H1 (cell line): ENCODE data around the gene SLC26A6. TPM values are rescaled to one million over a fixed set of nuclear protein-coding genes. Genes with fewer than 3 reads are reported as not detected.

Experiments used
- CTCF ChIA-PET: fragments of 300-600 bp; sonication (Branson Sonifier 250); formaldehyde crosslinking; loops from one replicate; lab custom pipeline; 2021; ENCODE audit not compliant: partially characterized antibody; lab: Charles Lee
- POLR2A ChIA-PET: fragments of 300-600 bp; sonication (Branson Sonifier 250); formaldehyde crosslinking; loops from one replicate; lab custom pipeline; 2021; ENCODE audit warnings: inconsistent platforms; ENCODE audit not compliant: partially characterized antibody; lab: Charles Lee
- DNase-seq, 2 experiments: peaks; one replicate each; pipeline versions ENCODE4 v3.0.0 to v3.0.0-alpha.2; 2010 to 2022; ENCODE audit warnings: low spot score in 2 of 2, low read depth in 1 of 2, mixed read lengths in 1 of 2
- FAIRE-seq: peaks from 2 replicates; lab custom pipeline; 2011; peaks lifted over from hg19 to GRCh38; lab: Jason Lieb, UNC
- H2AFZ ChIP-seq: 2 replicates; pipeline ENCODE4 v1.8.1; 2012; ENCODE audit warnings: low read length, inconsistent platforms
- H2AK5ac ChIP-seq: 2 replicates; pipeline ENCODE4 v1.6.1; 2013; ENCODE audit warnings: low read depth, low read length
- H2BK120ac ChIP-seq: replicated peaks from 2 replicates; pipeline ENCODE3; 2013; ENCODE audit warnings: low read depth, low read length, inconsistent platforms
- H2BK12ac ChIP-seq: 2 replicates; pipeline ENCODE4 v1.6.1; 2013; ENCODE audit warnings: low read depth, low read length
- H2BK15ac ChIP-seq: 2 replicates; pipeline ENCODE4 v1.6.1; 2013; ENCODE audit warnings: low read length
- H2BK20ac ChIP-seq: 2 replicates; pipeline ENCODE4 v1.6.1; 2013; ENCODE audit warnings: low read length
- H2BK5ac ChIP-seq: 2 replicates; pipeline ENCODE4 v1.6.1; 2013; ENCODE audit warnings: low read depth, low read length
- H3K14ac ChIP-seq: 2 replicates; pipeline ENCODE4 v1.6.1; 2013; ENCODE audit warnings: inconsistent platforms; ENCODE audit not compliant: insufficient read length
- H3K18ac ChIP-seq: 2 replicates; pipeline ENCODE4 v1.6.1; 2013; ENCODE audit warnings: low read length; ENCODE audit errors: extremely low read depth
- H3K23ac ChIP-seq: 2 replicates; pipeline ENCODE4 v1.6.1; 2013; ENCODE audit warnings: inconsistent platforms; ENCODE audit not compliant: insufficient read length
- H3K23me2 ChIP-seq: 2 replicates; pipeline ENCODE4 v1.6.1; 2013; ENCODE audit warnings: low read depth, low read length
- H3K27ac ChIP-seq: 2 replicates; pipeline ENCODE4 v1.6.1; 2011; ENCODE audit warnings: low read depth, low read length, inconsistent platforms
- H3K27me3 ChIP-seq, 4 experiments: replicated peaks in 1 of 4; 1 replicate in 1 of 4; 2 replicates in 3 of 4; pipeline versions ENCODE4 v1.6.1 to v1.8.1; 2011 to 2013; ENCODE audit warnings: low read length in 3 of 4, mild to moderate bottlenecking in 3 of 4, inconsistent platforms in 2 of 4, mixed read lengths in 2 of 4, moderate library complexity in 1 of 4; ENCODE audit not compliant: control insufficient read depth in 3 of 4, insufficient read depth in 3 of 4; ENCODE audit errors: extremely low read depth in 1 of 4
- H3K36me3 ChIP-seq, 4 experiments: 2 replicates each; pipeline versions ENCODE4 v1.6.1 to v1.8.1; 2011 to 2013; ENCODE audit warnings: mild to moderate bottlenecking in 4 of 4, low read length in 3 of 4, moderate library complexity in 2 of 4, control low read depth in 1 of 4, inconsistent platforms in 1 of 4; ENCODE audit not compliant: insufficient read depth in 4 of 4, control insufficient read depth in 2 of 4
- H3K4ac ChIP-seq: replicated peaks from 2 replicates; pipeline ENCODE3; 2013; ENCODE audit warnings: low read length, low read depth, mixed read lengths, inconsistent platforms; ENCODE audit not compliant: insufficient read length
- H3K4me1 ChIP-seq, 4 experiments: replicated peaks in 1 of 4; 1 replicate in 1 of 4; 2 replicates in 3 of 4; pipeline versions ENCODE4 v1.6.1 to v1.8.1; 2011 to 2013; ENCODE audit warnings: low read length in 3 of 4, inconsistent platforms in 2 of 4, mixed read lengths in 1 of 4; ENCODE audit not compliant: insufficient read depth in 4 of 4, control insufficient read depth in 3 of 4
- H3K4me2 ChIP-seq, 2 experiments: 2 replicates each; pipeline versions ENCODE4 v1.6.1 to v1.8.1; 2011 to 2013; ENCODE audit warnings: low read depth in 2 of 2, low read length in 2 of 2, control low read depth in 1 of 2, inconsistent platforms in 1 of 2, mild to moderate bottlenecking in 1 of 2; ENCODE audit not compliant: insufficient read depth in 1 of 2
- H3K4me3 ChIP-seq, 4 experiments: fragments of 200-600, 300-600 bp in 1 of 4; sonication (generic), shearing (Covaris generic), sonication (Bioruptor Twin) in 1 of 4; 2 replicates each; pipeline versions ENCODE4 v1.5.1 to v1.8.1; 2011 to 2016; ENCODE audit warnings: low read length in 4 of 4, low read depth in 3 of 4, control low read depth in 2 of 4, inconsistent platforms in 2 of 4, mild to moderate bottlenecking in 2 of 4, mixed read lengths in 1 of 4, moderate library complexity in 1 of 4; ENCODE audit not compliant: insufficient read depth in 2 of 4; ENCODE audit errors: extremely low read depth in 1 of 4
- H3K56ac ChIP-seq: replicated peaks from 2 replicates; pipeline ENCODE3; 2013; ENCODE audit warnings: low read depth, mild to moderate bottlenecking, mixed read lengths, low read length, inconsistent platforms; ENCODE audit not compliant: insufficient read length
- H3K79me1 ChIP-seq: 2 replicates; pipeline ENCODE4 v1.6.1; 2013; ENCODE audit warnings: low read depth, low read length, control low read depth
- H3K79me2 ChIP-seq, 2 experiments: 2 replicates each; pipeline versions ENCODE4 v1.6.1 to v1.8.1; 2012 to 2013; ENCODE audit warnings: low read length in 2 of 2, mild to moderate bottlenecking in 2 of 2, inconsistent platforms in 1 of 2; ENCODE audit not compliant: insufficient read depth in 2 of 2, control insufficient read depth in 1 of 2
- H3K9ac ChIP-seq, 4 experiments: replicated peaks in 1 of 4; 1 replicate in 1 of 4; 2 replicates in 3 of 4; pipeline versions ENCODE4 v1.6.1 to v1.8.1; 2011 to 2013; ENCODE audit warnings: low read depth in 3 of 4, low read length in 3 of 4, control low read depth in 2 of 4, mild to moderate bottlenecking in 2 of 4, moderate library complexity in 2 of 4, inconsistent platforms in 1 of 4; ENCODE audit errors: extremely low read depth in 1 of 4
- H3K9me3 ChIP-seq, 2 experiments: 2 replicates each; pipeline versions ENCODE4 v1.6.1 to v1.8.1; 2012 to 2013; ENCODE audit warnings: mild to moderate bottlenecking in 2 of 2, moderate library complexity in 2 of 2, control low read depth in 1 of 2, inconsistent platforms in 1 of 2, low read depth in 1 of 2, low read length in 1 of 2, mixed read lengths in 1 of 2; ENCODE audit not compliant: insufficient read depth in 2 of 2
- H4K20me1 ChIP-seq, 2 experiments: replicated peaks in 1 of 2; 2 replicates each; pipeline versions ENCODE3 to v1.8.1; 2011 to 2013; ENCODE audit warnings: inconsistent platforms in 2 of 2, low read length in 2 of 2, mild to moderate bottlenecking in 1 of 2; ENCODE audit not compliant: insufficient read depth in 2 of 2, control insufficient read depth in 1 of 2
- H4K5ac ChIP-seq: 2 replicates; pipeline ENCODE4 v1.6.1; 2013; ENCODE audit warnings: low read length, low read depth, mixed read lengths, inconsistent platforms; ENCODE audit not compliant: insufficient read length
- H4K8ac ChIP-seq: 2 replicates; pipeline ENCODE4 v1.8.0; 2013; ENCODE audit warnings: mild to moderate bottlenecking, moderate library complexity, low read length, inconsistent platforms; ENCODE audit not compliant: insufficient read depth; ENCODE audit errors: extremely low read depth
- H4K91ac ChIP-seq: replicated peaks from 2 replicates; pipeline ENCODE3; 2013; ENCODE audit warnings: low read length, mixed read lengths, inconsistent platforms; ENCODE audit not compliant: insufficient read length
- HDAC2 ChIP-seq, 2 experiments: fragments of 300-600 bp in 1 of 2; sonication (generic) in 1 of 2; IDR thresholded peaks; 2 replicates each; pipeline ENCODE4 v1.6.1; 2011 to 2012; ENCODE audit warnings: low read depth in 2 of 2, low read length in 2 of 2, mild to moderate bottlenecking in 2 of 2, moderate library complexity in 2 of 2, borderline replicate concordance in 1 of 2, inconsistent platforms in 1 of 2
- WGBS, 2 experiments: shearing (Covaris generic) in 1 of 2; methylation state at CpG; one replicate each; pipeline versions ENCODE4 v1.1.6 to v1.1.7; 2013 to 2015; ENCODE audit warnings: low lambda C conversion rate in 2 of 2, mixed read lengths in 2 of 2, inconsistent platforms in 1 of 2, low coverage in 1 of 2, missing lambda C conversion rate in 1 of 2; ENCODE audit not compliant: insufficient replicate concordance in 2 of 2, insufficient coverage in 1 of 2, insufficient read length in 1 of 2; ENCODE audit errors: extremely low coverage in 1 of 2, missing lambda C conversion rate in 1 of 2; 5-methylcytosine and 5-hydroxymethylcytosine counted together
- long read RNA-seq, 2 experiments: library from RNA in 1 of 2; library from capped mRNA in 1 of 2; stranded (forward); transcript quantifications; one replicate each; pipeline ENCODE4 v2.0.0, GENCODE V29; 2021; ENCODE audit warnings: inconsistent platforms in 1 of 2
- polyA minus RNA-seq, 3 experiments: library from RNA; depleted of rRNA, polyadenylated mRNA; stranded (reverse); fragments of >200 nt; gene quantifications; 1 replicate in 2 of 3; 2 replicates in 1 of 3; pipeline ENCODE4 v1.2.3, GENCODE V29; 2011
- polyA plus RNA-seq, 7 experiments: library from polyadenylated mRNA; depleted of rRNA in 3 of 7; stranded (reverse) in 5 of 7; unstranded in 2 of 7; fragments of >200 nt in 5 of 7; fragments of 200-250 nt in 2 of 7; gene quantifications; 1 replicate in 5 of 7; 2 replicates in 1 of 7; 4 replicates in 1 of 7; pipeline versions ENCODE4 v1.2.1 to v1.2.3, GENCODE V29; 2011 to 2013; ENCODE audit warnings: missing spikeins in 2 of 7, mixed read lengths in 2 of 7
- total RNA-seq: library from RNA; stranded (reverse); fragmentation: NEBNext Ultra II Directional; extraction: Animal tissue kit (Norgen Biotek cat#: 25700); gene quantifications from 2 replicates; pipeline ENCODE4 v1.2.1, GENCODE V29; 2021

Gene SLC26A6, protein sequence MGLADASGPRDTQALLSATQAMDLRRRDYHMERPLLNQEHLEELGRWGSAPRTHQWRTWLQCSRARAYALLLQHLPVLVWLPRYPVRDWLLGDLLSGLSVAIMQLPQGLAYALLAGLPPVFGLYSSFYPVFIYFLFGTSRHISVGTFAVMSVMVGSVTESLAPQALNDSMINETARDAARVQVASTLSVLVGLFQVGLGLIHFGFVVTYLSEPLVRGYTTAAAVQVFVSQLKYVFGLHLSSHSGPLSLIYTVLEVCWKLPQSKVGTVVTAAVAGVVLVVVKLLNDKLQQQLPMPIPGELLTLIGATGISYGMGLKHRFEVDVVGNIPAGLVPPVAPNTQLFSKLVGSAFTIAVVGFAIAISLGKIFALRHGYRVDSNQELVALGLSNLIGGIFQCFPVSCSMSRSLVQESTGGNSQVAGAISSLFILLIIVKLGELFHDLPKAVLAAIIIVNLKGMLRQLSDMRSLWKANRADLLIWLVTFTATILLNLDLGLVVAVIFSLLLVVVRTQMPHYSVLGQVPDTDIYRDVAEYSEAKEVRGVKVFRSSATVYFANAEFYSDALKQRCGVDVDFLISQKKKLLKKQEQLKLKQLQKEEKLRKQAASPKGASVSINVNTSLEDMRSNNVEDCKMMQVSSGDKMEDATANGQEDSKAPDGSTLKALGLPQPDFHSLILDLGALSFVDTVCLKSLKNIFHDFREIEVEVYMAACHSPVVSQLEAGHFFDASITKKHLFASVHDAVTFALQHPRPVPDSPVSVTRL
- total RNA-seq (50.4 and 51.2 TPM in 2 replicates), polyA plus RNA-seq (2011; rRNA removed) (58.0 and 97.1 TPM in 2 replicates), polyA minus RNA-seq (2011; rRNA and poly(A)+ RNA removed) (49.8 and 64.4 TPM in 2 replicates)
- polyA plus RNA-seq (2011; cell fraction: cytosol; rRNA removed): 56.2 TPM
- 414 TPM for polyA plus RNA-seq (2011; cell fraction: nucleus; rRNA removed)
- 41.3 to 61.6 TPM (median 60.3 TPM) in 4 replicates for polyA plus RNA-seq (2012, experiment 1 of 2)
- polyA plus RNA-seq (2012, experiment 2 of 2): 50.8 TPM
- polyA plus RNA-seq (2013, experiment 1 of 2): 59.4 TPM
- 53.8 TPM for polyA plus RNA-seq (2013, experiment 2 of 2)
- 34.9 TPM for polyA minus RNA-seq (2011; cell fraction: cytosol; rRNA and poly(A)+ RNA removed)
- polyA minus RNA-seq (2011; cell fraction: nucleus; rRNA and poly(A)+ RNA removed): 74.3 TPM
- long read RNA-seq, experiment 1, partial matches to known transcripts: 8 of 22 reads
- long read RNA-seq, experiment 1, other reads (novel, unspliced or antisense): 10 of 22 reads
- long read RNA-seq, experiment 2, partial matches to known transcripts: 4 of 10 reads
- long read RNA-seq, experiment 2, other reads (novel, unspliced or antisense): 1 of 10 reads

DNA sequence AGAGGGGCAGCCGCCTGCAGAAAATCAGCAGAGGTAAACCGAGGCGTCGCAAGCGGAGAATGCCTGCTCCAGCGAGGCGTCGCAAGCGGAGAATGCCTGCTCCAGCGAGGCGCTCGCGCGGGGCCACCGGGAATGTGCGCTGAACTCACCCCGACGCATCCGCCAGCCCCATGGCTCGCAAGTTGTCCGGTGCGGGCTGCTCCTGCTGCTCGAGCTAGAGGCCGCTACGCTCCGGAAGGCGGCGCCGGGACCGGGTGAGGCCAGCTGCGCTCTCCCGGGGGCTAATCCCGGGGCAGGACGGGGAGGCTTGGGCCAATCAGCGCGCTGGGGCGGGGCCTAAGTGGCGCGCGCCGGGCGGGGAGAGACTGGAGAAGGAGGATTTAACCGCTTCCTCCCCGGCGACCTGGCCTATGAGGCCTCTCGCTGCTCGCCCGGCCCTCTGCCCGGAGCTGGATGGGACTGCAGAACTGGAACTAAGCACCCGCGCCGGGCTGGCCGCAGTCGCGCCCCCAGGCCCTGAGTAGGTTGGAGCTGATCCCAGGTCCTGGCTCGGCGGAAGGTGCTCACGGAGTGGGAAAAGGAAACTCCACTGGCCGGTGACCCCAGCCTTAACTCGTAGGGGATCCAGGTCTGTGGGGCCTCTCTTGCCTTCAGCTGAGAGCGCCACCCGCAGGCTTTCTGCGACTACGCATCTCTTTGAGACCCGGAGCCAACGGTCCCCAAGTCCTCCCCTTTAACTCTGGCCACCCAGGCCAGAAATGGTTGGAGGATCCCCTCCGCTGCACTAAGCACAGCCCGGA is at the start of gene SLC26A6:
SLC26A6 (minus strand) TSS at position 240 of the 800 bp plus-strand sequence; CDS start at position 172, 68 bp downstream.
- ChIA-PET POLR2A (interaction anchor here (0.5 to 9.8 kb wide), 30 partner anchors 10 to 385 kb away, joined by 3 to 111 read pairs (median 4); partner anchors contain the start of genes CELSR3, IP6K2, PFKFB4 and PRKAR2A), CTCF (interaction anchor here (0.6 to 5.8 kb wide), 35 partner anchors 10 to 447 kb away, joined by 3 to 49 read pairs (median 4); partner anchors contain the start of genes CDC25A, CELSR3, PFKFB4 and TMEM89)
- no peak for TF ChIP-seq HDAC2 (IDR thresholded peaks at IDR 0.05; ENCODE audit: borderline replicate concordance in 1 of 2, low read depth in 2 of 2, low read length in 2 of 2)

More for the DNA sequence above, at the start of gene SLC26A6:
- peak within 1 kb of the TSS; percentile 58; the same call in 1 of the 2 replicates for H3K27ac ChIP-seq
- 0 out of 2 replicates have a peak within 1 kb of the TSS, but pooled peaks have one; percentile 10 for H2AFZ ChIP-seq
- peak within 1 kb of the TSS; percentile 87; the same call in 1 of the 2 replicates for H4K8ac ChIP-seq
- H3K79me1 ChIP-seq: peaks cover 7% of the 10 kb centered on the region
- peak within 1 kb of the TSS; percentile 87 for H3K56ac ChIP-seq
- peak within 1 kb of the TSS; percentile 38 to 84 for H3K4me2 ChIP-seq
- peaks cover 2% of the 10 kb centered on the region; the same call in 1 of the 2 replicates for H3K23me2 ChIP-seq
- peak within 1 kb of the TSS; percentile 27 for H3K4ac ChIP-seq
- no peaks in the 10 kb centered on the region; a peak in 1 of 7 replicates for H3K27me3 ChIP-seq
- peak within 1 kb of the TSS; percentile 84 for H4K5ac ChIP-seq
- H3K4me1 ChIP-seq: peaks cover 3 to 6% (median 5%) of the 10 kb centered on the region in 4 experiments
- no peak for FAIRE-seq
- H4K20me1 ChIP-seq: peaks cover 3 to 27% of the 10 kb centered on the region in 2 experiments
- 1% methylated on average over 53 of the region's 68 CpGs; no CpG with 5 or more reads in 1 of the 2 experiments for WGBS, 2 experiments
- H3K23ac ChIP-seq: no peak within 1 kb of the TSS
- no peak within 1 kb of the TSS for H2BK20ac ChIP-seq
- no peak within 1 kb of the TSS for H2AK5ac ChIP-seq
- no peak within 1 kb of the TSS; the same call in 1 of the 2 replicates for H2BK12ac ChIP-seq
- no peak within 1 kb of the TSS for H2BK15ac ChIP-seq
- H3K36me3 ChIP-seq: peaks cover 9 to 32% (median 21%) of the 10 kb centered on the region in 4 experiments
- peak within 1 kb of the TSS; percentile 90 for H2BK5ac ChIP-seq
- H3K14ac ChIP-seq: no peak within 1 kb of the TSS
- peak within 1 kb of the TSS; percentile 83 for H4K91ac ChIP-seq
- H2BK120ac ChIP-seq: no peak within 1 kb of the TSS
- peak within 1 kb of the TSS; percentile 95 for H3K18ac ChIP-seq
- H3K79me2 ChIP-seq: peaks cover 0 to 9% of the 10 kb centered on the region in 2 experiments; a peak in 1 of 4 replicates
- peak within 1 kb of the TSS; percentile 75 to 84 (median 84) for H3K4me3 ChIP-seq
- DNase-seq: peak; percentile 90 to 98
- H3K9ac ChIP-seq: peak within 1 kb of the TSS; percentile 53 to 78 (median 72); a peak in 6 of 7 replicates
- no peaks in the 10 kb centered on the region for H3K9me3 ChIP-seq
